Thymus (tissue), 11 donors: ENCODE results near the gene C5orf47. TPM values are rescaled to one million over a fixed set of nuclear protein-coding genes. Genes with fewer than 3 reads are reported as not detected.

Source experiments
- DNase-seq, 9 donors: peaks; one replicate each; pipeline ENCODE4 v3.0.0-alpha.2; 2013; ENCODE audit warnings: low spot score in 9 of 9, low read depth in 6 of 9, missing footprints in 1 of 9
- H3K27ac ChIP-seq, 2 donors: one replicate each; pipeline ENCODE4 v1.5.1; 2013; ENCODE audit warnings: control low read depth in 1 of 2, low read depth in 1 of 2, low read length in 1 of 2, mild to moderate bottlenecking in 1 of 2, moderate library complexity in 1 of 2
- H3K27me3 ChIP-seq, 2 donors: one replicate each; pipeline ENCODE4 v1.5.1; 2013; ENCODE audit warnings: low read length in 1 of 2; ENCODE audit not compliant: control insufficient read depth in 2 of 2, insufficient read depth in 1 of 2
- H3K36me3 ChIP-seq, 2 donors: one replicate each; pipeline ENCODE4 v1.5.1; 2013; ENCODE audit warnings: low read length in 1 of 2, mild to moderate bottlenecking in 1 of 2, moderate library complexity in 1 of 2; ENCODE audit not compliant: control insufficient read depth in 2 of 2, insufficient read depth in 2 of 2
- H3K4me1 ChIP-seq, 2 donors: one replicate each; pipeline ENCODE4 v1.5.1; 2013; ENCODE audit warnings: low read length in 2 of 2; ENCODE audit not compliant: control insufficient read depth in 2 of 2, insufficient read depth in 2 of 2
- H3K4me3 ChIP-seq, 2 donors: one replicate each; pipeline ENCODE4 v1.5.1; 2013; ENCODE audit warnings: low read length in 2 of 2, control low read depth in 1 of 2, mild to moderate bottlenecking in 1 of 2
- H3K9me3 ChIP-seq, 2 donors: one replicate each; pipeline ENCODE4 v1.5.1; 2013; ENCODE audit warnings: low read length in 1 of 2, mild to moderate bottlenecking in 1 of 2; ENCODE audit not compliant: control insufficient read depth in 2 of 2, insufficient read depth in 1 of 2
- WGBS: extraction: QIAGEN DNeasy Blood & Tissue Kit; methylation state at CpG from one replicate; pipeline ENCODE4 v1.1.7; 2013; 5-methylcytosine and 5-hydroxymethylcytosine counted together
- polyA plus RNA-seq: library from polyadenylated mRNA; stranded (reverse); fragments of 200-250 nt; gene quantifications from one replicate; pipeline ENCODE4 v1.2.3, GENCODE V29; 2013
- total RNA-seq: library from RNA; stranded (reverse); fragments of 120-200 nt; gene quantifications from one replicate; pipeline ENCODE4 v1.2.4, GENCODE V29; 2013
- donor health status: healthy.

Gene C5orf47
- total and polyA plus RNA-seq, 2 donors: under 0.01 to 0.14 TPM

- peaks cover 5 to 10% of the 10 kb centered on the region in 2 donors for H3K4me1 ChIP-seq
- H3K4me3 ChIP-seq: no peak overlapping the region
- H3K9me3 ChIP-seq: no peaks in the 10 kb centered on the region
- no peaks in the 10 kb centered on the region for H3K36me3 ChIP-seq
- H3K27me3 ChIP-seq: peaks cover 2 to 18% of the 10 kb centered on the region in 2 donors
- H3K27ac ChIP-seq: no peak overlapping the region
- 87% methylated on average over 5 of the region's 5 CpGs for WGBS
- DNase-seq: no peak
Measured at GRCh38 chr5:173974688-173975239, 14.2 kb upstream of the C5orf47 start.

- no peaks in the 10 kb centered on the region for H3K9me3 ChIP-seq
- no peaks in the 10 kb centered on the region for H3K36me3 ChIP-seq
- no peak overlapping the region for H3K4me3 ChIP-seq
- peaks cover 0 to 4% of the 10 kb centered on the region in 2 donors for H3K27me3 ChIP-seq
- H3K4me1 ChIP-seq: no peaks in the 10 kb centered on the region
- no peak for DNase-seq
- 78% methylated on average over 5 of the region's 5 CpGs for WGBS
- H3K27ac ChIP-seq: no peak overlapping the region
Measured at GRCh38 chr5:173981185-173981761, 7.7 kb upstream of the C5orf47 start.

DNA sequence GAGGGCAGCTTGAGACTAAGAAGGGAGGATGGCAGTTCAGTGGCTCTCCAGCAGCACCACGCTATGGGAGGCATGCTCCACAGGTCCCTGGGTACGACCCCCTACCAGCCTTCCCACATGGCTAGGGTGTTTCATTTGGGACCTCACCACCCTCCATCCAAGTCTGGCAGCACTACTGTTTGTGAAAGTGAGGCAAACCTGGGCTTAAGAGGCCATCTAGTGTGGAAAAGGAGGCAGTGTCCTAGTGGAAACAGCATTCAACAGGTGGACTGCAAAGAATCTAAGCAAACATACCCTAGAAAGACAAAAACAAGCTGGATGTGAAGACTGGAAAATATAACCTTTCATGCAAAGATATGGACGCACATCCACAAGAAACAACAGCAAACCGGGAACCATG lies 4.8 kb upstream of the C5orf47 start:
- Histone ChIP-seq H3K4me3 (no peak overlapping the region), H3K27ac (no peak overlapping the region), H3K36me3 (no peaks in the 10 kb centered on the region), H3K9me3 (no peaks in the 10 kb centered on the region), H3K27me3 (peaks cover 0 to 4% of the 10 kb centered on the region in 2 donors), H3K4me1 (no peaks in the 10 kb centered on the region)
- no peak for DNase-seq
- 50% methylated on average over 4 of the region's 4 CpGs for WGBS

DNA sequence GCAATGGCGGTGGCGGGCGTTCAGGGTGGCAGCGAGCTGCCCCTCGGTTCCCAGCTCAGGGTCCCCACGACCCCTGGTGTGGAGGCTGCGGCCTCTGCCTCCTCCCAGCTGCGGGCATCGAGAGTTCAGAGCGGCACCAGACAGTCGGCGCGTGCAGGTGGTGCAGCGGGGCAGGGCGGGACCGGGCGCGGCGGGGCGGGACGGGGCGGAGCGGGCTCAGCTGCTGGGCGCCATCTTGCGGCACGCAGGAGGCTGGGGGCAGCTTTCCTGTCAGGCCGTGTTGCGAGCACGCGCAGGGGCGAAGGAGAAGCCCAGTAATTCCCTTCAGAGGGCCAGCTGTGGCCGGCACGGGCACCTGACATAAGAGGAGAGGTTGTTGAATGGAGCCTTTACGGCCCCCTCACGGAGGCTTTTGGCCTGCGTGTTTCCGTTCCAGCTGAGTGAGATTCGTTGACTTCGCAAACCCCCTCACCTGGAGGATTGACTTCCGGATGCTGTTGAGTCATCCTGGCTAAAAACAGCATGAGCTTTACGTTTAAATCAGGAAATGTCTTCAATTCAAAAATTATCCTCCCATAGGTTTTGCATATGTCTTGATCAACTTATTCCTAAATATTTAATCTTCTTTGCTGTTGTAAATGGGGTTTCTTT lies 587 bp downstream of the C5orf47 start:
- Histone ChIP-seq H3K27ac (no peak overlapping the region), H3K36me3 (no peaks in the 10 kb centered on the region), H3K27me3 (no peaks in the 10 kb centered on the region), H3K9me3 (no peaks in the 10 kb centered on the region), H3K4me3 (no peak overlapping the region), H3K4me1 (no peaks in the 10 kb centered on the region)
- 97% methylated on average over 41 of the region's 41 CpGs for WGBS
- no peak for DNase-seq

GRCh38 chr5:173997331-173997730 lies 8.4 kb downstream of the C5orf47 start:
- WGBS: 88% methylated on average over 4 of the region's 4 CpGs
- Histone ChIP-seq H3K4me1 (no peaks in the 10 kb centered on the region), H3K9me3 (no peaks in the 10 kb centered on the region), H3K36me3 (no peaks in the 10 kb centered on the region), H3K27ac (no peak overlapping the region), H3K4me3 (no peak overlapping the region), H3K27me3 (no peaks in the 10 kb centered on the region)
- no peak for DNase-seq

DNA sequence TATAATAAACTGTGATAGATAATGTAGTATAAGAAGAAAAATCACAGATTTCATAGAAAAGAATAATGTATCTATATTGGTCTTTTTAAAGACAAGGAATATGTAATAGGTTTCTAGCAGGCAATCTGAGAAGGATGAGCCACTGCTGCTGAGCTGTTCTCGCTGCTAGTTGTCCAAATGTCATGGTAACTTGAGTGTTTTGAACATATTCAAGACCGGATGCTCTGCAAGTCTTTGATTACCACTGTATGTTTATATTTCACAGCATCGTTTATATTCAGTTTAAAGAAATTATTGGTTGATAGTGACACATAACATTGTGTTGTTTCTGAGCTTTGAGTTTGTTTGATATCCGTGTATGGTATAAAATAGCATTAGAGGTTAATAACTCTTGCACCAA lies 9.6 kb downstream of the C5orf47 start:
- H3K4me1 ChIP-seq: no peaks in the 10 kb centered on the region
- WGBS: 86% methylated on average over 4 of the region's 4 CpGs
- no peaks in the 10 kb centered on the region for H3K36me3 ChIP-seq
- DNase-seq: no peak
- H3K9me3 ChIP-seq: no peaks in the 10 kb centered on the region
- no peak overlapping the region for H3K4me3 ChIP-seq
- H3K27ac ChIP-seq: no peak overlapping the region
- H3K27me3 ChIP-seq: no peaks in the 10 kb centered on the region

GRCh38 chr5:174000076-174000475 lies 11.1 kb downstream of the C5orf47 start:
- WGBS: 91% methylated on average over 4 of the region's 4 CpGs
- no peak for DNase-seq

DNA sequence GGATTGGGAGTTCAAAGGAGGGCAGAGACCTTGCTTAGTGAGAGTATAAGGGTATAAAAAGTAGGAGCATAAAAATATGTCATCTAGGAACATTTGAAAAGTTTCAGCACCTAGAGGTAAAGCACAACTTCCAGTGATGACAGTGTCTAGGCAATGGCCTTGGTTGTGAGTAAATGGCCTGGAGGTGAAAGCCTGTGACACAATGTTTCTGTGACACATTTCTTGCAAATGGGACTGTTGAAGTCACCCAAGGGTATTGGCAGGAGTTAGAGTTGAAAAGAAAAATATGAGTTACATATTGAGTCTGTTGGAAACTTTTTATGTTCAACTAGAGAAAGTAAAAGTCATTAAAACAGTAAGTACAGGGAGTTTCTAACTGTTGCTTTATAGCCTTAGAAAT lies 14.8 kb downstream of the C5orf47 start:
- DNase-seq: no peak
- no peak overlapping the region for H3K27ac ChIP-seq
- H3K36me3 ChIP-seq: no peaks in the 10 kb centered on the region
- no peak overlapping the region for H3K4me3 ChIP-seq
- no peaks in the 10 kb centered on the region for H3K9me3 ChIP-seq
- no peaks in the 10 kb centered on the region for H3K4me1 ChIP-seq
- no peaks in the 10 kb centered on the region for H3K27me3 ChIP-seq

More at GRCh38 chr5:174000076-174000475, 11.1 kb downstream of the C5orf47 start:
- H3K36me3 ChIP-seq: no peaks in the 10 kb centered on the region
- no peaks in the 10 kb centered on the region for H3K9me3 ChIP-seq
- no peak overlapping the region for H3K4me3 ChIP-seq
- no peak overlapping the region for H3K27ac ChIP-seq
- no peaks in the 10 kb centered on the region for H3K4me1 ChIP-seq
- no peaks in the 10 kb centered on the region for H3K27me3 ChIP-seq

- no peak for DNase-seq
- Histone ChIP-seq H3K4me1 (no peaks in the 10 kb centered on the region), H3K4me3 (no peak overlapping the region), H3K27ac (no peak overlapping the region), H3K27me3 (no peaks in the 10 kb centered on the region), H3K36me3 (no peaks in the 10 kb centered on the region), H3K9me3 (no peaks in the 10 kb centered on the region)
- WGBS: 92% methylated on average over 5 of the region's 5 CpGs
Measured at GRCh38 chr5:174008922-174009321, 20.0 kb downstream of the C5orf47 start.
